GM19324 (cell line): ENCODE results near the gene ITGA11.

Experiments
- ATAC-seq: cut with Tn5 transposase; IDR thresholded peaks from one replicate; pipeline ENCODE4 v1.9.1; 2021; ENCODE audit warnings: mild to moderate bottlenecking, moderate library complexity; ENCODE audit not compliant: unreplicated experiment, low FRiP score

Gene ITGA11

GRCh38 chr15:68413363-68414205 lies 18.4 kb downstream of the ITGA11 start:
- no peak for ATAC-seq

GRCh38 chr15:68412218-68412617 lies 19.7 kb downstream of the ITGA11 start:
- ATAC-seq: no peak

GRCh38 chr15:68411735-68412134 lies 20.2 kb downstream of the ITGA11 start:
- ATAC-seq: no peak

- no peak for ATAC-seq
These were observed 20.7 kb downstream of the ITGA11 start for GRCh38 chr15:68411343-68411675.

GRCh38 chr15:68410466-68411342 lies 21.3 kb downstream of the ITGA11 start:
- ATAC-seq: no peak

- no peak for ATAC-seq
These were observed 22.1 kb downstream of the ITGA11 start for GRCh38 chr15:68409736-68410370.

GRCh38 chr15:68408971-68409370 lies 23.0 kb downstream of the ITGA11 start:
- no peak for ATAC-seq

- ATAC-seq: no peak
These were observed 23.8 kb downstream of the ITGA11 start for GRCh38 chr15:68407886-68408881.

- no peak for ATAC-seq
These were observed 24.6 kb downstream of the ITGA11 start for GRCh38 chr15:68407141-68407885.

- no peak for ATAC-seq
These were observed 26.3 kb downstream of the ITGA11 start for GRCh38 chr15:68405378-68406250.

- ATAC-seq: no peak
These were observed 27.7 kb downstream of the ITGA11 start for GRCh38 chr15:68404056-68404798.

- no peak for ATAC-seq
These were observed 28.6 kb downstream of the ITGA11 start for GRCh38 chr15:68403161-68403941.

- ATAC-seq: no peak
These were observed 29.4 kb downstream of the ITGA11 start for GRCh38 chr15:68402432-68403160.

GRCh38 chr15:68401496-68402431 lies 30.2 kb downstream of the ITGA11 start:
- ATAC-seq: no peak

- no peak for ATAC-seq
These were observed 31.9 kb downstream of the ITGA11 start for GRCh38 chr15:68400066-68400456.
